Stimulated activated CD4-positive, alpha-beta T cell treated with anti-CD3 and anti-CD28 coated beads, TNF-alpha, amount 100 ng/mL, for 4 hours (primary cell): Measurements from ENCODE around the gene TGFBRAP1.

ENCODE experiments used
- DNase-seq, 3 experiments: peaks; one replicate each; pipeline ENCODE4 v3.0.0-alpha.2; 2020; ENCODE audit warnings: low read depth in 3 of 3

Gene TGFBRAP1

GRCh38 chr2:105238664-105239240 lies 90.8 kb downstream of the TGFBRAP1 start:
- DNase-seq, result no peak

- peak in 2 of 3 experiments; percentile 3 to 10 for DNase-seq
Observed at GRCh38 chr2:105237045-105237765, 92.3 kb downstream of the TGFBRAP1 start.

GRCh38 chr2:105236060-105236424 lies 93.5 kb downstream of the TGFBRAP1 start:
- DNase-seq, result no peak

- peak; percentile 27 to 50 (median 27) for DNase-seq
Observed at GRCh38 chr2:105235388-105236059, 94.0 kb downstream of the TGFBRAP1 start.

GRCh38 chr2:105231232-105231619 lies 98.3 kb downstream of the TGFBRAP1 start:
- no peak for DNase-seq

- DNase-seq, result no peak
Observed at GRCh38 chr2:105224444-105224843, 105.1 kb downstream of the TGFBRAP1 start.

DNA sequence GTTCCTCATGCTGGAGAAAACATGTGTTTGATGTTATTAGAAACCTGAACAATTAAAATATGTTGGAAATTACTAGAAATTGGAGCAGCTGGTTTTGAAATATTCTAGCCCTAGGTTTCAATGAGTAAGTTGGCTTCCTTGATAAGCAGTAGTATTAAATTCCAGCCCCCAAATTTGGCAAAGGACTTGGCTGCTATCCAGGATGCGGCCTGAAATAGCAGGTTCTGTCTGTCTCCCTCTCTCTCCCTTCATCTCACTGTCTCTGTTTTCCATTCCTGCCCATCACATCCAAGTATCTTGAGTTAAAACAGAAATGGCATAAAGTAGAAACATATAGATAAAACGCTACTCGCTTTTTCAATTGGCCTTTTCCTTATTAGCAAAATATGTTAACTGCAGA lies 108.9 kb downstream of the TGFBRAP1 start:
- no peak for DNase-seq

DNA sequence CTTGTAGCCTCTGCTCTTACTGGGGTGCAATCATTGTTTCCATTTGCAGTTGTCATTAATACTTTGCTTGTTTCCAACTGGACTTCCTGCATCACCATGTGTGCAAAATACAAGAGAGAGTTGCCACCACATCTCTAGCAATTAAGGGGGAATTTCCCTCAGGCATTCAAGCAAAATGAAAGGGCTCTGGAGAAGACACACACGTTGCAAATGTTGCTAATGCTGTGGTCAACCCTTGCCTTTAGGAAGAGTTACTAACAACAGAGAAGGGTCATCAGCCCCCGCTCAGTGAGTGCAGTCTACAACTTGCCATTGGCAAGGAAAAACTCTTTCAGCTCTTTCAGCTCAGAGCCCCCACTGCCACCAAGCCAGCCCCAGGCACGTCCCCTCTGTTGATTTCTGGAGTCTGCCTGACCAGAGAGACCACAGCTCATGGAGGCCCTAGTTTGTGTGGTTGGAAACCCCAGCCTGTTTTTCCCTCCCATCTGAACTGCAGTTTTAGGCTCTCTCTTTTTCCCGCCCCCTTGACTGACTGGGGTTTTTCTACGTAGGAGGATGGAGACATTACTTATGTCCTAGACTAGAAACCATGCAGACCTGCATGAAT lies 113.8 kb downstream of the TGFBRAP1 start:
- no peak for DNase-seq
